Choroid plexus epithelial cell (primary cell): Measurements from ENCODE around the gene ZMYM3.
"Not testable (repeated sequence)": the region's sequence is repeated elsewhere in the genome, so short reads cannot be mapped to it uniquely, and the experiment has no call there.

Experiments
- DNase-seq: peaks from one replicate; pipeline ENCODE4 v3.0.0-alpha.2; 2010; ENCODE audit warnings: low read depth
- H3K4me3 ChIP-seq: 2 replicates; pipeline ENCODE4 v1.5.1; 2011; ENCODE audit warnings: low read depth, mild to moderate bottlenecking, control low read depth, low read length, moderate library complexity
- TF ChIP-seq, protein P1 (sequence below): conservative IDR thresholded peaks from 2 replicates; pipeline ENCODE4 v1.5.1; 2011; ENCODE audit warnings: low read depth, mild to moderate bottlenecking, control low read depth, inconsistent platforms, low read length, moderate library complexity

ZMYM3 gene

GRCh38 chrX:71292669-71293365 lies 38.9 kb upstream of the ZMYM3 start:
- TF ChIP-seq, protein P1, sequence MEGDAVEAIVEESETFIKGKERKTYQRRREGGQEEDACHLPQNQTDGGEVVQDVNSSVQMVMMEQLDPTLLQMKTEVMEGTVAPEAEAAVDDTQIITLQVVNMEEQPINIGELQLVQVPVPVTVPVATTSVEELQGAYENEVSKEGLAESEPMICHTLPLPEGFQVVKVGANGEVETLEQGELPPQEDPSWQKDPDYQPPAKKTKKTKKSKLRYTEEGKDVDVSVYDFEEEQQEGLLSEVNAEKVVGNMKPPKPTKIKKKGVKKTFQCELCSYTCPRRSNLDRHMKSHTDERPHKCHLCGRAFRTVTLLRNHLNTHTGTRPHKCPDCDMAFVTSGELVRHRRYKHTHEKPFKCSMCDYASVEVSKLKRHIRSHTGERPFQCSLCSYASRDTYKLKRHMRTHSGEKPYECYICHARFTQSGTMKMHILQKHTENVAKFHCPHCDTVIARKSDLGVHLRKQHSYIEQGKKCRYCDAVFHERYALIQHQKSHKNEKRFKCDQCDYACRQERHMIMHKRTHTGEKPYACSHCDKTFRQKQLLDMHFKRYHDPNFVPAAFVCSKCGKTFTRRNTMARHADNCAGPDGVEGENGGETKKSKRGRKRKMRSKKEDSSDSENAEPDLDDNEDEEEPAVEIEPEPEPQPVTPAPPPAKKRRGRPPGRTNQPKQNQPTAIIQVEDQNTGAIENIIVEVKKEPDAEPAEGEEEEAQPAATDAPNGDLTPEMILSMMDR: no peak
- peak; percentile 72 for DNase-seq
- H3K4me3 ChIP-seq: no peak overlapping the region

DNA sequence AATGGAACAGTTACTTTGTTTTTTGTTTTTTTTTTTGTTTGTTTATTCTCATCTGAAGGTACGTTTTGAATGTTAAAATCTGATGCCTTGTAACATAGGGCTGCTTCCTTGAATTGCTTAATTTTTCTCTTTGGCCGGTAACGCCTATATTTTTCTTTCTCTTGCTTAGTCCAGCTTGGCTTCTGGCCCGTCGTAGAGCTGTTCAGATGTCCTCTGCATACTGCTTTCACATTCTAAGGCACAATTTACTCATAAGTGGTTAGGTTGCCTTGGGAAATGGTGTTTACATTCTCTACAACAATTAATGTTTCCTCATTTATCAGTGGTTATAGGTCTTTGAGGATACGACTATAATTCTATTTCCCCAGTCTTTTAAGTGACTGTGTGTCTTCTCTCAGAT lies 37.4 kb upstream of the ZMYM3 start:
- DNase-seq: peak; percentile 62
- H3K4me3 ChIP-seq: no peak overlapping the region
- TF ChIP-seq, protein P1: no peak

DNA sequence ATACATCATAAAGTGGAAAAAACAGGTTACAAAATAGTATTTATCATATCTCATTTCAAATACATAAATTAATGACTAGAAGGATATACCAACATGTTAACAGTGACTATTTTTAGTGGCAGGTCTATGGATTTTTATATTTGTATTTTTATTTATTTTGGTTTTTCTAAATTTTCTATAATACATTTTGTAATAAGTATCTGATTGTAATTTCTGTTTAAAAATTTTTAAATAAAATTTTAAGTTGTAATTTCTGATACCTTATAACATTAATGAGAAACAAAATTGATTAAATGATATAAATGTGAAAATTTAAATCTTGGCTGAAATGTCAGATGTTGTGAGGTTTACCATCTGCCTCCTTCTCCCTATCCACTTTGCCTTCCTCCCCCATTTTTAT lies 32.0 kb upstream of the ZMYM3 start:
- DNase-seq: no peak
- TF ChIP-seq, protein P1: no peak
- peak overlapping the region; percentile 74 for H3K4me3 ChIP-seq

GRCh38 chrX:71283403-71284143 lies 29.6 kb upstream of the ZMYM3 start, which contains the start of gene NONO:
Gene NONO (plus strand): TSS chrX:71283635. CDS start chrX:71290638, 7,003 bp downstream.
- TF ChIP-seq, protein P1: peak; percentile 23
- peak; percentile 99 for DNase-seq
- peak within 1 kb of the TSS; percentile 74 for H3K4me3 ChIP-seq

DNA sequence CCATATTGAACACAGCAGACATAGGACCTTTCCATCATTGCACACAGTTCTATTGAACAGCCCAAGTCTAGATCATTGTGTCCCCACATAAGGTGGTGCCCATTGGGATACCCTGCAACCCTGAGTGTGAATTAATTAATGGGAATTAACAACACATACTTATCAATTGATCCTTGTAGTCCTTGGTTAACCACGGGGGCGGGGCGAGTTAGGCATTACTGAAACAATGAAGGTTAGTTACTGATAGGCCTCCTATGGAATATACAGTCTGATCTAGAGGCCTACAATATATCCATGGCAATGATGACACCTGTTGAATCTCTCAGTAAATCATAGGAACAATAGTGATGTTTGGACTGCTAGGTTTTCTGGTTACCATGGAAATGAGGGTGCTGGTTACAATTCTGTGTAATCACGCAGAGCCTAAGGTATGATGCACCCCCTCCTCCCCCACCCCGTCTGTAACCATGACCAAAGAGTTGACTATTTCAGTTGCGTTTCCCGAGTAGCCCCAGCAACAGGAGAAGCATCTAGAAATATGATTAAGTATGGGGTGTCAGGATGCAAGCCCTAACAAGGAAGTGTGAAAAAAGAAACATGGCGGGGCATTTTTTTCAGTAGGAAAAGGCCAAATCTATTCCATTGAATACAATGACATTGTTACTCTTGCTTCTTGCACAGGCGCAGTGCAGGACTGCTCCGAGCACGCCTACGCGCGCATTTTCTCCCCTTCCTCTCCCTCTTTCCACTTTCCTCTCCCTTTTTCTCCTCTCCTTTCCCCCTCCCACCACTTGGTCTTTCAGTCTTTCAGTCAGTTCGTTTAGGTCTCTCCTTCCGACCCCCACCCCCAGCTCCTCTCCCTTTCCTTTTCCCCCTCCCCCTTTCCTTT lies 28.8 kb upstream of the ZMYM3 start:
- peak overlapping the region; percentile 53 for H3K4me3 ChIP-seq
- TF ChIP-seq, protein P1: no peak
- DNase-seq: peak; percentile 56

DNA sequence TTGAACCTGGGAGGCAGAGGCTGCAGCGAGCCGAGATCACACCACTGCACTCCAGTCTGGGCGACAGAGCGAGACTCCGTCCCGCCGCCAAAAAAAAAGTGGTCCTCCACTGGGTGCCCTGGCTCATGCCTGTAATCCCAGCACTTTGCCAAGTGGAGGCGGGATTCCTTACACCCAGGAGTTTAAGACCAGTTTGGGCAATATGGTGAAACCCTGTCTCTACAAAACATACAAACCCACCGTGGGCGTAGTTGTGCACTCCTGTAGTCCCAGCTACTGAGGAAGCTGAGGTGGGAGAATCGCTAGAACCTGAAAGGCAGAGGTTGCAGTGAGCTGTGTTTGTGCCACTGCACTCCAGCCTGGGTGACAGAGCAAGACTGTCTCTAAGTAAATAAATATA lies 27.4 kb upstream of the ZMYM3 start:
- not testable (repeated sequence) for DNase-seq, H3K4me3 ChIP-seq

DNA sequence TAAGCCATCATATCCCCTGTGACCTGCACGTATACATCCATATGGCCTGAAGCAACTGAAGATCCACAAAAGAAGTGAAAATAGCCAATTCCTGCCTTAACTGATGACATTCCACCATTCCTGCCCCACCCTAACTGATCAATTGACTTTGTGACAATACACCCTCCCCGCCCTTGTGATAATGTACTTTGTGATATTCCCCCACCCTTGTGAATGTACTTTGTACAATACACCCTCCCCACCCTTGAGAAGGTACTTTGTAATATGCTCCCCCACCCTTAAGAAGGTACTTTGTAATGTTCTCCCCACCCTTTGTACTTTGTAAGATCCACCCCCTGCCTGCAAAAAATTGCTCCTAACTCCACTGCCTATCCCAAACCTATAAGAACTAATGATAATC lies 18.4 kb upstream of the ZMYM3 start:
- DNase-seq, H3K4me3 ChIP-seq: not testable (repeated sequence)
